HepG2 (cell line): ENCODE data around the gene VSIG10L. TPM values are rescaled to one million over a fixed set of nuclear protein-coding genes. Genes with fewer than 3 reads are reported as not detected.
A peak's percentile ranks its signal among the peaks of the same experiment; 100 is the strongest.

Source experiments
- ARHGAP35 ChIP-seq: sonication (generic); formaldehyde crosslinking; IDR thresholded peaks from 2 replicates; pipeline ENCODE4 v1.9.0; 2022; ENCODE audit warnings: mild to moderate bottlenecking, inconsistent platforms, moderate library complexity, missing genetic modification reagents, borderline replicate concordance
- CBFB ChIP-seq: sonication (generic); formaldehyde crosslinking; IDR thresholded peaks from 2 replicates; pipeline ENCODE4 v1.4.0; 2020; ENCODE audit warnings: missing genetic modification reagents
- CBX5 ChIP-seq: sonication (generic); formaldehyde crosslinking; IDR thresholded peaks from 2 replicates; pipeline ENCODE4 v1.4.0; 2020; ENCODE audit warnings: missing genetic modification reagents, borderline replicate concordance
- ELF1 ChIP-seq: sonication (generic); formaldehyde crosslinking; IDR thresholded peaks from 2 replicates; pipeline ENCODE4 v1.4.0; 2020; ENCODE audit warnings: missing genetic modification reagents
- FOXK1 ChIP-seq: sonication (generic); formaldehyde crosslinking; IDR thresholded peaks from 2 replicates; pipeline ENCODE4 v1.4.0; 2020; ENCODE audit warnings: low read depth, missing genetic modification reagents, borderline replicate concordance
- GLI4 ChIP-seq: sonication (generic); formaldehyde crosslinking; IDR thresholded peaks from 2 replicates; pipeline ENCODE4 v1.5.1; 2020; ENCODE audit warnings: missing genetic modification reagents, mild to moderate bottlenecking, moderate library complexity, borderline replicate concordance
- KLF9 ChIP-seq: IDR thresholded peaks from 2 replicates; pipeline ENCODE4 v1.6.1; 2016; ENCODE audit warnings: low read depth
- KMT2A ChIP-seq: sonication (generic); formaldehyde crosslinking; IDR thresholded peaks from 2 replicates; pipeline ENCODE4 v1.4.0; 2020; ENCODE audit warnings: missing genetic modification reagents
- RAD51 ChIP-seq: fragments of 450-650 bp; IDR thresholded peaks from 2 replicates; pipeline ENCODE4 v1.6.1; 2016; ENCODE audit warnings: borderline replicate concordance
- RBFOX2 ChIP-seq: fragments of 200-400 bp; formaldehyde crosslinking; IDR thresholded peaks from 2 replicates; pipeline ENCODE4 v1.6.1; 2017; ENCODE audit warnings: low read depth, mild to moderate bottlenecking, low read length
- SMAD1 ChIP-seq: sonication (generic); formaldehyde crosslinking; IDR thresholded peaks from 2 replicates; pipeline ENCODE4 v1.4.0; 2020; ENCODE audit warnings: missing genetic modification reagents, low read depth, mild to moderate bottlenecking, borderline replicate concordance
- ZBTB1 ChIP-seq: sonication (generic); formaldehyde crosslinking; IDR thresholded peaks from 2 replicates; pipeline ENCODE4 v1.4.0; 2020; ENCODE audit warnings: missing genetic modification reagents, borderline replicate concordance
- ZNF296 ChIP-seq: sonication (generic); formaldehyde crosslinking; conservative IDR thresholded peaks from 2 replicates; pipeline ENCODE4 v1.5.0; 2020; ENCODE audit warnings: mild to moderate bottlenecking, missing genetic modification reagents
- ZNF510 ChIP-seq: sonication (generic); formaldehyde crosslinking; IDR thresholded peaks from 2 replicates; pipeline ENCODE4 v1.4.0; 2020; ENCODE audit warnings: low read depth, mild to moderate bottlenecking, missing genetic modification reagents
- ZNF598 ChIP-seq: sonication (generic); formaldehyde crosslinking; IDR thresholded peaks from 2 replicates; pipeline ENCODE4 v1.5.1; 2020; ENCODE audit warnings: mild to moderate bottlenecking, missing genetic modification reagents, borderline replicate concordance
- ZNF619 ChIP-seq: sonication (generic); formaldehyde crosslinking; IDR thresholded peaks from 2 replicates; pipeline ENCODE4 v1.4.0; 2020; ENCODE audit warnings: mild to moderate bottlenecking, missing genetic modification reagents
- ZNF672 ChIP-seq: sonication (generic); formaldehyde crosslinking; IDR thresholded peaks from 2 replicates; pipeline ENCODE4 v1.8.1; 2022; ENCODE audit warnings: missing genetic modification reagents
- ZNF720 ChIP-seq: sonication (generic); formaldehyde crosslinking; IDR thresholded peaks from 2 replicates; pipeline ENCODE4 v1.4.0; 2020; ENCODE audit warnings: missing genetic modification reagents
- ZNF878 ChIP-seq: sonication (generic); formaldehyde crosslinking; IDR thresholded peaks from 2 replicates; pipeline ENCODE4 v1.8.1; 2023; ENCODE audit warnings: mild to moderate bottlenecking, missing genetic modification reagents, moderate library complexity
- polyA plus RNA-seq, 8 experiments: library from polyadenylated mRNA; depleted of rRNA in 3 of 8; stranded (reverse) in 7 of 8; unstranded in 1 of 8; fragments of >200 nt; fragmentation: Illumina TruSeq in 4 of 8; extraction: Trizol in 4 of 8; gene quantifications; 2 replicates each; pipeline versions ENCODE4 v1.2.1 to v1.2.3, GENCODE V29; 2011 to 2016; ENCODE audit warnings: low read depth in 4 of 8, missing spikeins in 1 of 8, mixed read lengths in 1 of 8; ENCODE audit not compliant: insufficient read depth in 1 of 8
- total RNA-seq, 5 experiments: library from RNA; depleted of rRNA; stranded (reverse); fragments of >200 nt; fragmentation: Illumina TruSeq; extraction: Trizol; gene quantifications; 2 replicates each; pipeline ENCODE4 v1.2.3, GENCODE V29; 2016; ENCODE audit warnings: low read depth in 1 of 5
- TF ChIP-seq, protein P1 (sequence below), 2 experiments: IDR thresholded peaks; 2 replicates each; pipeline ENCODE4 v1.6.1; 2011 to 2012; ENCODE audit warnings: low read length in 2 of 2, borderline replicate concordance in 1 of 2, low read depth in 1 of 2, mild to moderate bottlenecking in 1 of 2, moderate library complexity in 1 of 2
- TF ChIP-seq, protein P2 (sequence below): sonication (generic); formaldehyde crosslinking; IDR thresholded peaks from 2 replicates; pipeline ENCODE4 v1.4.0; 2020; ENCODE audit warnings: missing genetic modification reagents, borderline replicate concordance
- TF ChIP-seq, protein P3 (sequence below): sonication (generic); formaldehyde crosslinking; IDR thresholded peaks from 2 replicates; pipeline ENCODE4 v1.5.0; 2020; ENCODE audit warnings: mild to moderate bottlenecking, missing genetic modification reagents, borderline replicate concordance
- TF ChIP-seq, protein P4 (sequence below): sonication (generic); formaldehyde crosslinking; IDR thresholded peaks from 2 replicates; pipeline ENCODE4 v1.5.0; 2020; ENCODE audit warnings: missing genetic modification reagents

The VSIG10L gene
- total and polyA plus RNA-seq, 2 of the 13 experiments (the other 11 are each of a cell fraction or from before 2014, with no cell fraction given), result 2.7 to 8.5 TPM

DNA sequence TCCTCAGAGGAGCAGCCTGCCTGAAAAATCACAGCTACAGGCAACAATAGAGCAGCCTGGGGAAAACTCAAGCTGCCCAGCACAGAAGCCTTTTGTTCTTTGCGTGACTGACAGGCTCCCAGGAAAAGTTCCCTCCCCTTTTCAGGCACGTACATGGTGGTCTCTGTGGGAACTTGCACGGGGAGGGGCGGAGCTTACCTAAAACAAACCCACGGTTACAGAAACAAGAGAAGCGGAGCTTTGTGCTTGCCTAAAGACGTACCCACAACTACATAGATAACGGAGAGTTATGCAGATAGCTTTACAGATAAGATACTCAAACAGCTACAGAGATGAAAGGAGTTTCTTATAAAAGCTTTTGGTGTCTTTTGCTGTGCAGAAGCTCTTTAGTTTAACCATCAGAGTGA lies 12.8 kb upstream of the VSIG10L start (continued):
- TF ChIP-seq, protein P1, sequence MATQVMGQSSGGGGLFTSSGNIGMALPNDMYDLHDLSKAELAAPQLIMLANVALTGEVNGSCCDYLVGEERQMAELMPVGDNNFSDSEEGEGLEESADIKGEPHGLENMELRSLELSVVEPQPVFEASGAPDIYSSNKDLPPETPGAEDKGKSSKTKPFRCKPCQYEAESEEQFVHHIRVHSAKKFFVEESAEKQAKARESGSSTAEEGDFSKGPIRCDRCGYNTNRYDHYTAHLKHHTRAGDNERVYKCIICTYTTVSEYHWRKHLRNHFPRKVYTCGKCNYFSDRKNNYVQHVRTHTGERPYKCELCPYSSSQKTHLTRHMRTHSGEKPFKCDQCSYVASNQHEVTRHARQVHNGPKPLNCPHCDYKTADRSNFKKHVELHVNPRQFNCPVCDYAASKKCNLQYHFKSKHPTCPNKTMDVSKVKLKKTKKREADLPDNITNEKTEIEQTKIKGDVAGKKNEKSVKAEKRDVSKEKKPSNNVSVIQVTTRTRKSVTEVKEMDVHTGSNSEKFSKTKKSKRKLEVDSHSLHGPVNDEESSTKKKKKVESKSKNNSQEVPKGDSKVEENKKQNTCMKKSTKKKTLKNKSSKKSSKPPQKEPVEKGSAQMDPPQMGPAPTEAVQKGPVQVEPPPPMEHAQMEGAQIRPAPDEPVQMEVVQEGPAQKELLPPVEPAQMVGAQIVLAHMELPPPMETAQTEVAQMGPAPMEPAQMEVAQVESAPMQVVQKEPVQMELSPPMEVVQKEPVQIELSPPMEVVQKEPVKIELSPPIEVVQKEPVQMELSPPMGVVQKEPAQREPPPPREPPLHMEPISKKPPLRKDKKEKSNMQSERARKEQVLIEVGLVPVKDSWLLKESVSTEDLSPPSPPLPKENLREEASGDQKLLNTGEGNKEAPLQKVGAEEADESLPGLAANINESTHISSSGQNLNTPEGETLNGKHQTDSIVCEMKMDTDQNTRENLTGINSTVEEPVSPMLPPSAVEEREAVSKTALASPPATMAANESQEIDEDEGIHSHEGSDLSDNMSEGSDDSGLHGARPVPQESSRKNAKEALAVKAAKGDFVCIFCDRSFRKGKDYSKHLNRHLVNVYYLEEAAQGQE (IDR thresholded peaks at IDR 0.05; ENCODE audit: borderline replicate concordance in 1 of 2, low read depth in 1 of 2, low read length in 2 of 2), result no peak
- TF ChIP-seq ZNF672 (no peak), ZBTB1 (CRISPR knock-in tag) (no peak), ZNF296 (no peak), KLF9 (no peak), ZNF619 (CRISPR knock-in tag) (no peak), KMT2A (CRISPR knock-in tag) (no peak), CBFB (peak; percentile 47; the same call in 1 of the 2 replicates), GLI4 (CRISPR knock-in tag) (no peak), RBFOX2 (no peak), ARHGAP35 (CRISPR knock-in tag) (no peak), FOXK1 (no peak; the same call in 1 of the 2 replicates), ZNF878 (no peak), RAD51 (no peak), ZNF510 (CRISPR knock-in tag) (no peak), ELF1 (CRISPR knock-in tag) (0 out of 2 replicates have a peak, but pooled peaks have one; percentile 31), ZNF720 (CRISPR knock-in tag) (no peak), SMAD1 (CRISPR knock-in tag) (no peak), ZNF598 (no peak), CBX5 (no peak)
- TF ChIP-seq, protein P2, sequence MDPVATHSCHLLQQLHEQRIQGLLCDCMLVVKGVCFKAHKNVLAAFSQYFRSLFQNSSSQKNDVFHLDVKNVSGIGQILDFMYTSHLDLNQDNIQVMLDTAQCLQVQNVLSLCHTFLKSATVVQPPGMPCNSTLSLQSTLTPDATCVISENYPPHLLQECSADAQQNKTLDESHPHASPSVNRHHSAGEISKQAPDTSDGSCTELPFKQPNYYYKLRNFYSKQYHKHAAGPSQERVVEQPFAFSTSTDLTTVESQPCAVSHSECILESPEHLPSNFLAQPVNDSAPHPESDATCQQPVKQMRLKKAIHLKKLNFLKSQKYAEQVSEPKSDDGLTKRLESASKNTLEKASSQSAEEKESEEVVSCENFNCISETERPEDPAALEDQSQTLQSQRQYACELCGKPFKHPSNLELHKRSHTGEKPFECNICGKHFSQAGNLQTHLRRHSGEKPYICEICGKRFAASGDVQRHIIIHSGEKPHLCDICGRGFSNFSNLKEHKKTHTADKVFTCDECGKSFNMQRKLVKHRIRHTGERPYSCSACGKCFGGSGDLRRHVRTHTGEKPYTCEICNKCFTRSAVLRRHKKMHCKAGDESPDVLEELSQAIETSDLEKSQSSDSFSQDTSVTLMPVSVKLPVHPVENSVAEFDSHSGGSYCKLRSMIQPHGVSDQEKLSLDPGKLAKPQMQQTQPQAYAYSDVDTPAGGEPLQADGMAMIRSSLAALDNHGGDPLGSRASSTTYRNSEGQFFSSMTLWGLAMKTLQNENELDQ (CRISPR knock-in tag), result no peak
- TF ChIP-seq, protein P3, sequence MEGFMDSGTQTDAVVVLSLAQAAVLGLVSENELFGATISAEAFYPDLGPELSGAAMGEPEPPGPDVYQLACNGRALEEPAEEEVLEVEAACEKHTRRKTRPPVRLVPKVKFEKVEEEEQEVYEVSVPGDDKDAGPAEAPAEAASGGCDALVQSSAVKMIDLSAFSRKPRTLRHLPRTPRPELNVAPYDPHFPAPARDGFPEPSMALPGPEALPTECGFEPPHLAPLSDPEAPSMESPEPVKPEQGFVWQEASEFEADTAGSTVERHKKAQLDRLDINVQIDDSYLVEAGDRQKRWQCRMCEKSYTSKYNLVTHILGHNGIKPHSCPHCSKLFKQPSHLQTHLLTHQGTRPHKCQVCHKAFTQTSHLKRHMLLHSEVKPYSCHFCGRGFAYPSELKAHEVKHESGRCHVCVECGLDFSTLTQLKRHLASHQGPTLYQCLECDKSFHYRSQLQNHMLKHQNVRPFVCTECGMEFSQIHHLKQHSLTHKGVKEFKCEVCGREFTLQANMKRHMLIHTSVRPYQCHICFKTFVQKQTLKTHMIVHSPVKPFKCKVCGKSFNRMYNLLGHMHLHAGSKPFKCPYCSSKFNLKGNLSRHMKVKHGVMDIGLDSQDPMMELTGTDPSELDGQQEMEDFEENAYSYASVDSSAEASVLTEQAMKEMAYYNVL, result no peak
- TF ChIP-seq, protein P4, sequence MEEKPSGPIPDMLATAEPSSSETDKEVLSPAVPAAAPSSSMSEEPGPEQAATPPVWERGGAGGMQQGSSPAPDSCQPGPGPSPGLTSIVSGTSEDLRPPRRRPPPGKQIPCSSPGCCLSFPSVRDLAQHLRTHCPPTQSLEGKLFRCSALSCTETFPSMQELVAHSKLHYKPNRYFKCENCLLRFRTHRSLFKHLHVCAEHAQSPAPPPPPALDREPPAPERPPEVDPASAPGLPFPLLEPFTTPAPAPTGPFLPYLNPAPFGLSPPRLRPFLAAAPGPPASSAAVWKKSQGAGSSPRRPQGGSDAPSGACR, result no peak; the same call in 1 of the 2 replicates
